Measurements from ENCODE around the gene SMG5.
"Not testable (repeated sequence)": the region's sequence is repeated elsewhere in the genome, so short reads cannot be mapped to it uniquely, and the experiment has no call there.

The SMG5 gene

GRCh38 chr1:156282479-156283222, at the start of gene SMG5:
Gene SMG5, minus strand, starts transcription at chr1:156282825. Its CDS starts 145 bp downstream, at chr1:156282680.
- peak; percentile 98 for DNase-seq

- DNase-seq = not testable (repeated sequence)
Measured at GRCh38 chr1:156323179-156323578, 40.6 kb upstream of the SMG5 start.

- DNase-seq = no peak
Measured at GRCh38 chr1:156320560-156320959, 37.9 kb upstream of the SMG5 start.

GRCh38 chr1:156319664-156320063, 37.0 kb upstream of the SMG5 start:
- DNase-seq = peak; percentile 0

GRCh38 chr1:156316909-156317308, 34.3 kb upstream of the SMG5 start:
- DNase-seq = no peak

GRCh38 chr1:156310962-156311361, 28.3 kb upstream of the SMG5 start:
- no peak for DNase-seq

- no peak for DNase-seq
Measured at GRCh38 chr1:156308078-156308477, 25.5 kb upstream of the SMG5 start.

GRCh38 chr1:156305215-156305614, 22.6 kb upstream of the SMG5 start:
- DNase-seq = no peak

GRCh38 chr1:156303241-156303640, 20.6 kb upstream of the SMG5 start:
- DNase-seq = no peak

- no peak for DNase-seq
Measured at GRCh38 chr1:156298852-156299357, 16.3 kb upstream of the SMG5 start, which contains the start of gene VHLL. Gene VHLL, minus strand, starts transcription at chr1:156299307. Its CDS starts 118 bp downstream, at chr1:156299189.

GRCh38 chr1:156295391-156295947, 12.8 kb upstream of the SMG5 start, which contains the start of gene GLMP:
Gene GLMP, minus strand, starts transcription at chr1:156295679. Its CDS starts 34 bp downstream, at chr1:156295645.
- DNase-seq = peak; percentile 65

GRCh38 chr1:156293895-156294294, 11.3 kb upstream of the SMG5 start:
- DNase-seq = no peak

GRCh38 chr1:156293098-156293434, 10.4 kb upstream of the SMG5 start:
- DNase-seq = no peak

GRCh38 chr1:156291226-156292061, 8.8 kb upstream of the SMG5 start:
- DNase-seq = peak; percentile 87

GRCh38 chr1:156289857-156290256, 7.2 kb upstream of the SMG5 start:
- no peak for DNase-seq

- DNase-seq = no peak
Measured at GRCh38 chr1:156286061-156286460, 3.4 kb upstream of the SMG5 start.

- no peak for DNase-seq
Measured at GRCh38 chr1:156285437-156285836, 2.8 kb upstream of the SMG5 start.

GRCh38 chr1:156284757-156285156, 2.1 kb upstream of the SMG5 start:
- DNase-seq = no peak

GRCh38 chr1:156284112-156284511, 1.5 kb upstream of the SMG5 start, which contains the start of gene TMEM79:
Gene TMEM79, plus strand, starts transcription at chr1:156284325. Its CDS starts 902 bp downstream, at chr1:156285227.
- no peak for DNase-seq

- no peak for DNase-seq
Measured at GRCh38 chr1:156283521-156283920, 896 bp upstream of the SMG5 start.

GRCh38 chr1:156281693-156282478, 739 bp downstream of the SMG5 start:
- peak; percentile 55 for DNase-seq

- no peak for DNase-seq
Measured at GRCh38 chr1:156281281-156281680, 1.3 kb downstream of the SMG5 start.
